ENCODE results near the gene AXIN1. TPM values are rescaled to one million over a fixed set of nuclear protein-coding genes. Genes with fewer than 3 reads are reported as not detected.

AXIN1 gene
- total and polyA plus RNA-seq, 8 donors, result 8.0 to 13.6 (median 10.8) TPM

DNA sequence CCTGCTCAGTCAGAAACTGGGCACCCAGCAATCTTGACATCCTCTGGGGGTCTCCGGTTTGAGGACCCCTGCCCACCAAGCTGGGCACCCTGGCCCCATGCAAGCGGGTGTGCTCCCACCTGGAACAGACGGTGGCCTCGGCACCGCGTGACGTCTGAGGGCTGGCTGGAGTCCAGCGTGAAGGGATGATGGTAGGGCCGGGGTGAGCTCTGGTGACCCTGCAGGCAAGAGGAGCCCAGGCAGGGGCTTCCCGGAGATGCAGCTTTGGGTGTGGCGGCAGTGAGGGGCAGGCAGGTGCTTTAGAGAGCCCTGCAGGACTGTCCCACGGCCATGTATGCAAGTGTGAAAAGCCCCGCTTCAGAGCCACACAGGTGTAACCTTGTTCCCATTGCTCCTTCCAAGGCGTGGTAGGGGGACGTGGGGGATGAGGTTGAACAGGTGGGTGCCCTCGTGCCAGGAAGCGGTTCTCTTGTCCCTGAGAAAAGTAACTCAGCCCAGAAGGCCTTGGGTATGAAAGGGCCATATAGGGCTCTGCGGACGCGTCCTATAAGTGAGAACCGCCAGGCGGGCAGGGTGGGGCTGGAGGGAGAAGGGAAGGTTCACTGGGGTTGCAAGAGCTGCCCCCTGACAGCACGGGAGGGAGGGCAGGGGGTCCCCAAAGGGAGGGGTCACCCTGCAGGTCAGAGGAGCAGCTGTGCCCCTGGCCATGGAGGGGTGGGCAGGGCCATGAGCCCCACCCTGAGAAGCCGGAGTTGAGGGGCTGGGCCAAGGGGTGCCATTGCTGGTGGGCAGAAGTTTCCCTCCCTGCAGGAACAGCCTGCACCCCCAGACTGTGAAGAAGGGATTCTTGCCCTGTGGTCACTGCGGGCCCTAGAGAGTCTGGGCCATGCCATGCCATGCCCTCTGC, 86.0 kb downstream of the AXIN1 start:
- Histone ChIP-seq H3K36me3 (peaks cover 0 to 36% (median 13%) of the 10 kb centered on the region in 3 donors), H3K9me3 (no peaks in the 10 kb centered on the region), H3K27me3 (no peaks in the 10 kb centered on the region), H3K27ac (no peak overlapping the region), H3K4me1 (peaks cover 0 to 12% (median 5%) of the 10 kb centered on the region in 3 donors), H3K4me3 (no peak overlapping the region)
- DNase-seq (peak in 3 of 6 donors; percentile 21 to 72 (median 56)), ATAC-seq (no peak), FAIRE-seq (no peak)
- TF ChIP-seq, protein P1, sequence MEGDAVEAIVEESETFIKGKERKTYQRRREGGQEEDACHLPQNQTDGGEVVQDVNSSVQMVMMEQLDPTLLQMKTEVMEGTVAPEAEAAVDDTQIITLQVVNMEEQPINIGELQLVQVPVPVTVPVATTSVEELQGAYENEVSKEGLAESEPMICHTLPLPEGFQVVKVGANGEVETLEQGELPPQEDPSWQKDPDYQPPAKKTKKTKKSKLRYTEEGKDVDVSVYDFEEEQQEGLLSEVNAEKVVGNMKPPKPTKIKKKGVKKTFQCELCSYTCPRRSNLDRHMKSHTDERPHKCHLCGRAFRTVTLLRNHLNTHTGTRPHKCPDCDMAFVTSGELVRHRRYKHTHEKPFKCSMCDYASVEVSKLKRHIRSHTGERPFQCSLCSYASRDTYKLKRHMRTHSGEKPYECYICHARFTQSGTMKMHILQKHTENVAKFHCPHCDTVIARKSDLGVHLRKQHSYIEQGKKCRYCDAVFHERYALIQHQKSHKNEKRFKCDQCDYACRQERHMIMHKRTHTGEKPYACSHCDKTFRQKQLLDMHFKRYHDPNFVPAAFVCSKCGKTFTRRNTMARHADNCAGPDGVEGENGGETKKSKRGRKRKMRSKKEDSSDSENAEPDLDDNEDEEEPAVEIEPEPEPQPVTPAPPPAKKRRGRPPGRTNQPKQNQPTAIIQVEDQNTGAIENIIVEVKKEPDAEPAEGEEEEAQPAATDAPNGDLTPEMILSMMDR (IDR thresholded peaks at IDR 0.05), result no peak
- intact Hi-C loops (cut with DNase I), result no loop called here
- WGBS, 2 donors, result 76 to 81% methylated on average over 23 to 25 of the region's 25 CpGs

GRCh38 chr16:265711-266110, 86.8 kb downstream of the AXIN1 start:
- Histone ChIP-seq H3K27me3 (no peaks in the 10 kb centered on the region), H3K27ac (no peak overlapping the region), H3K4me1 (peaks cover 0 to 12% (median 12%) of the 10 kb centered on the region in 3 donors), H3K36me3 (peaks cover 0 to 40% (median 13%) of the 10 kb centered on the region in 3 donors), H3K9me3 (no peaks in the 10 kb centered on the region), H3K4me3 (no peak overlapping the region)
- FAIRE-seq, result no peak
- 80 to 81% methylated on average over 12 of the region's 12 CpGs for WGBS, 2 donors
- intact Hi-C loops (cut with DNase I), result no loop called here
- ATAC-seq, result no peak
- TF ChIP-seq, protein P1 (IDR thresholded peaks at IDR 0.05), result no peak
- peak in 2 of 6 donors; percentile 11 to 26 for DNase-seq

DNA sequence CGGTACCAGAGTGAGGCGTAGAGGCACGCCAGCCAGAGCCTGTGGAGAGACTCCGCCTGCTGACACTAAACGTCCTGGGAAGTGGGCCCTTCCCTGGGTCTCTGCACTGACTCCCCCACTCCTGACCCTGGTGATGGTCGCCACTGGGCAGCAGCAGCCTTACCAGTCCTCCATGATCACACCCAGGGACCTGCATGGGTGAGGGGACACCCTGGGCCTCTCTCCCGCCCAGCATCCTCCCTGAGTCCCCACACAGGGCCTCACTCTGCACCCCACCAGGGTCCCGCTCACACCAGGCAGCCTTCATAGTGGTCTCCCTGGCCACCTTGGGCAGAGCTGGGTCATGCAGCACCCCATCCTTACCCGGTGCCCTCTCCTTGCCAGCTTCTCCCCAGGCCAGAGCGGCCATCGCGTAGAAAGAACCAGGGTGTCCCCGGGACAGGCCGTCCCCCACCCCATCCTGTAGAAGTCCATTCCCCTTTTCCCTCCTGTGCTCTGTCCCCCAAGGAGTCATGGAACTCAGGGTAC, 87.5 kb downstream of the AXIN1 start:
- intact Hi-C loops (cut with DNase I), result no loop called here
- TF ChIP-seq, protein P1 (IDR thresholded peaks at IDR 0.05), result no peak
- DNase-seq, result peak in 3 of 6 donors; percentile 13 to 64 (median 26)
- Histone ChIP-seq H3K27me3 (no peaks in the 10 kb centered on the region), H3K27ac (no peak overlapping the region), H3K36me3 (peaks cover 0 to 46% (median 13%) of the 10 kb centered on the region in 3 donors), H3K9me3 (no peaks in the 10 kb centered on the region), H3K4me3 (no peak overlapping the region), H3K4me1 (peaks cover 0 to 12% (median 12%) of the 10 kb centered on the region in 3 donors)
- ATAC-seq, result no peak
- FAIRE-seq, result no peak
- 91 to 95% methylated on average over 14 of the region's 14 CpGs for WGBS, 2 donors

GRCh38 chr16:264440-264951, 88.0 kb downstream of the AXIN1 start:
- TF ChIP-seq, protein P1 (IDR thresholded peaks at IDR 0.05), result no peak
- no peak for ATAC-seq
- Histone ChIP-seq H3K36me3 (peaks cover 0 to 51% (median 13%) of the 10 kb centered on the region in 3 donors), H3K4me1 (peaks cover 0 to 12% (median 12%) of the 10 kb centered on the region in 3 donors), H3K27me3 (no peaks in the 10 kb centered on the region), H3K9me3 (no peaks in the 10 kb centered on the region), H3K27ac (no peak overlapping the region), H3K4me3 (no peak overlapping the region)
- peak in 4 of 6 donors; percentile 11 to 76 (median 42) for DNase-seq
- FAIRE-seq, result no peak
- 92 to 93% methylated on average over 23 of the region's 23 CpGs for WGBS, 2 donors
- intact Hi-C loops (cut with DNase I), result no loop called here

Measured in pancreas (tissue), 10 donors.